Kidney epithelial cell (primary cell): ENCODE data around the gene WDR70. TPM values are rescaled to one million over a fixed set of nuclear protein-coding genes. Genes with fewer than 3 reads are reported as not detected.

Experiments used
- DNase-seq: peaks from one replicate; pipeline ENCODE4 v3.0.0-alpha.2; 2010; ENCODE audit warnings: low read depth
- H3K27me3 ChIP-seq: 2 replicates; pipeline ENCODE4 v1.6.0; 2011; ENCODE audit warnings: low read length; ENCODE audit not compliant: control insufficient read depth, insufficient read depth
- H3K36me3 ChIP-seq: 2 replicates; pipeline ENCODE4 v1.5.1; 2011; ENCODE audit warnings: low read length; ENCODE audit not compliant: control insufficient read depth, insufficient read depth
- H3K4me3 ChIP-seq: 2 replicates; pipeline ENCODE4 v1.5.1; 2011; ENCODE audit warnings: low read depth, mild to moderate bottlenecking, control low read depth, low read length
- CTCF ChIP-seq: IDR thresholded peaks from 2 replicates; pipeline ENCODE4 v1.5.1; 2011; ENCODE audit warnings: mild to moderate bottlenecking, moderate library complexity, low read length, control low read depth, inconsistent platforms; ENCODE audit not compliant: insufficient read depth, poor library complexity, severe bottlenecking
- total RNA-seq: library from RNA; depleted of rRNA; stranded (reverse); fragments of >200 nt; gene quantifications from 2 replicates; pipeline ENCODE4 v1.2.3, GENCODE V29; 2015

Gene WDR70
- total RNA-seq, 1 donor from 2014 or later: 19.6 TPM

DNA sequence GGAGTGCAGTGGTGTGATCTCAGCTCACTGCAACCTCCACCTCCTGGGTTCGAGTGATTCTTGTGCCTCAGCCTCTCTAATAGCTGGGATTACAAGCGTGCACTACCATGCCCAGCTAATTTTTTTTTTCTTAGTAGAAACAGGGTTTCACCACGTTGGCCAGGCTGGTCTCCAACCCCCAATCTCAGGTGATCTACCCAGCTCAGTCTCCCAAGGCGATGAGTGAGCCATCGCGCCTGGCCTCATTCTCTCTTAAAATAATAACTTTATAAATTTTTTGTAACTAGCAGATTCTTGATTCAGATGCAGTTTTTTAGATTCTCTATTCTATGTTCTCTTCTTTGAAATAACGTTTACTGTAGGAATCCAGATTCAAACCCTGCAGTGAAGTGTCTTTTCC is 333.6 kb downstream of the WDR70 start:
- H3K36me3 ChIP-seq: no peaks in the 10 kb centered on the region
- H3K27me3 ChIP-seq: no peaks in the 10 kb centered on the region
- TF ChIP-seq CTCF: no peak
- H3K4me3 ChIP-seq: no peak overlapping the region
- DNase-seq: no peak

DNA sequence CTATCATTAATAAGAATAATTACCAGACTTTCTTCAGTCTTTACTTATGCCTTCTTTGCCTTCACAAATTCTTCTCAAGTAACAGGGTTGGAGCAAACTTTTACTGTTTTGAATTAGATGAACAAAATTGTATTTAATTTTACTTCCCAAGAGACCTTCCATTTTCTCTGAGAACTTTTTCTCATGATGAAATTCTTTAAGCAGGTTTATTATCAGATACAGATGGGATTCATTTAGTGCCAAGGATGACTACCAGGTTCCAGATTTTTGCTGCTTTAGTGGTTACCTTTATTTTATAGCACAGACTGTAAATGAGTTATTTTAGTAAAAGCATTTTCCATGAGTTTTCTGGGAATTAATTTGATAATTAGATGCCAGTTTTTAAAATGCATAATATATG is 335.6 kb downstream of the WDR70 start:
- Histone ChIP-seq H3K27me3 (no peaks in the 10 kb centered on the region), H3K4me3 (no peak overlapping the region), H3K36me3 (no peaks in the 10 kb centered on the region)
- no peak for DNase-seq
- no peak for TF ChIP-seq CTCF

DNA sequence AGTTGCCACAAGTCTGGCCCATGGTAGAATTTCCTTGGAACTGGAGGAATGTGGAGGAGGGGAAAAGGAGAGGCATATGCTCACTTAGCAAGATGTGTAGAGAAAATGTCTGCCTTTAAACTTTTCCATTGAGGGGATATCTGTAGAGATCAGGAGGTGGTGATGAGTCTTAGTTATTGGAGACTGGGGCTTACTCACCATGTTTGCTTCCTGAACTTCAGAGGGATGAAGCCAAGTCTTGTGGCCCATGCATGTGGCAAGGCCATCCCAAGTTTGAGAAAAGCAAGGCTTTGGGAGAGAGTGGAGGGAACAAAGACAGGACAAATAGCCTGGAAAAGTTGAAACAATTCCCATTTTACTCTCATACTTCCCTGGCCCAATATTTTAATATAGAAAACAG is 336.2 kb downstream of the WDR70 start:
- Histone ChIP-seq H3K36me3 (no peaks in the 10 kb centered on the region), H3K27me3 (no peaks in the 10 kb centered on the region), H3K4me3 (no peak overlapping the region)
- DNase-seq: no peak
- no peak for TF ChIP-seq CTCF

DNA sequence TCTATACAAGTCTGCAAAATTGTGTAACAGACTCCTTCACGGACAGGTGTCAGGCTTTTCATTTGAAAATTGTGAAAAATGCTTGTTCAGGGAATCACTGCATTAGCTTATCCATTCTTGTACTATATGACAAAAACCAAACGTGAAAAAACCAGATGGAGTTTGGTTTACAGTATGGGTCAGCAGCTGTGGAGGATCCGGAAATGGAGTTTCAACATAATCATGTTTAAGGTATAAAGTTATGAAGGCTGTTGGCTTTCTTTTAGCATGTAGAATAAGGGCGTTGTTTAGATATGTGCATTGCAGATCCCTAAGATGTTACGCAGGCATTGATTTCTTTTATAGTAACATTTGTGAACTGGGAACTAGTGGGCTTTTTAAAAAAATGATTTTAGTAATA is 336.9 kb downstream of the WDR70 start:
- TF ChIP-seq CTCF: no peak
- Histone ChIP-seq H3K4me3 (no peak overlapping the region), H3K36me3 (no peaks in the 10 kb centered on the region), H3K27me3 (no peaks in the 10 kb centered on the region)
- no peak for DNase-seq

DNA sequence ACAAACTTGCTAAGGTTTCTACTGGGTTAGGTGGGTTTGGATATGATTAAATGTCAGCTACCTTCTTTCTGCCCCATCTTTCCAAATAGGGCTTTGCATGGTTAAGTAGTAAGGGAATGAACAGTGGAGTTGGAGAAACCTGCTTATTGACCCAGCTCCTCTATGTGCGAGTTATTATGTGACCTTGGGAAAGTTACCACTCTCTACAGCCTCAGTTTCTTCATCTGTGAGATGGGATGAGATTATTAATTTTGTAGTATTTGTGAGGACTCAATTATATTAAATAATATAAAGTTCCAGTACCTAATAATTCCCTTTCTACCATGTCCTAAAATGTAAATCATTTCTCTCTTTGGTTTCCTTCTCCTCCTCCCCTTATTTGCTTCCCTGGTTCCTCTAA is 337.3 kb downstream of the WDR70 start:
- Histone ChIP-seq H3K27me3 (no peaks in the 10 kb centered on the region), H3K36me3 (no peaks in the 10 kb centered on the region), H3K4me3 (no peak overlapping the region)
- no peak for TF ChIP-seq CTCF
- DNase-seq: no peak

DNA sequence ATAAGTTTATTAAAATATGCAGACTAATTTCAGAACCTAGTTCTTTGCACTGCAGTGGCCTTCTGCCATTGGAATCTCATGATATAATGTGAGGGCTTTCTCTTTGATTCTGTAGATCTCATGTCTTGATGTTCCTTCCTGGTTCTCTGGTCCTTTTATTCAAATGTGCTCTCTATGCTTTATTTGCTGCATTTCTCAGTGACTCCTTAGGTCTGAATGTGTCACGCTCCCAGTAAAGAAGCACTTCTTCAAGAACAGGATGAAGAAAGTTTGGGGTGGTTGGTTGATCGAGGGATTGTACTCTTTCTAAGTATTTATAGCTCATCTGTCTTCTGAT is 338.1 kb downstream of the WDR70 start:
- Histone ChIP-seq H3K4me3 (no peak overlapping the region), H3K36me3 (no peaks in the 10 kb centered on the region), H3K27me3 (no peaks in the 10 kb centered on the region)
- DNase-seq: no peak
- no peak for TF ChIP-seq CTCF
